Neural cell (in vitro differentiated cells): ENCODE measurements around the gene IFT74. TPM values are rescaled to one million over a fixed set of nuclear protein-coding genes. Genes with fewer than 3 reads are reported as not detected.

Experiments used
- H2AFZ ChIP-seq: fragments of 200-600, 300-800 bp; sonication (generic), shearing (Covaris generic); 2 replicates; pipeline ENCODE4 v1.6.0; 2014; ENCODE audit warnings: low read depth, mild to moderate bottlenecking, antibody characterized with exemption, low read length, moderate library complexity
- H3F3A ChIP-seq: fragments of 200-600 bp; shearing (Covaris generic); 2 replicates; pipeline ENCODE4 v1.6.1; 2016; ENCODE audit warnings: mild to moderate bottlenecking, moderate library complexity, mixed read lengths, antibody characterized with exemption, low read length; ENCODE audit not compliant: insufficient read depth, poor library complexity, severe bottlenecking
- H3K27ac ChIP-seq: fragments of 200-600, 300-800 bp; sonication (generic), shearing (Covaris generic); 2 replicates; pipeline ENCODE4 v1.5.1; 2014; ENCODE audit warnings: mild to moderate bottlenecking, low read length, moderate library complexity
- H3K27me3 ChIP-seq: fragments of 300-800, 200-600 bp; sonication (generic), shearing (Covaris generic); 2 replicates; pipeline ENCODE4 v1.6.0; 2014; ENCODE audit warnings: mild to moderate bottlenecking, low read depth, low read length, moderate library complexity; ENCODE audit not compliant: insufficient read depth
- H3K36me3 ChIP-seq: fragments of 300-800, 200-600 bp; sonication (generic), shearing (Covaris generic); 2 replicates; pipeline ENCODE4 v1.5.1; 2014; ENCODE audit warnings: mild to moderate bottlenecking, antibody characterized with exemption, low read length, moderate library complexity; ENCODE audit not compliant: insufficient read depth
- H3K4me2 ChIP-seq: fragments of 300-800, 200-600 bp; sonication (generic), shearing (Covaris generic); 2 replicates; pipeline ENCODE4 v1.6.0; 2014; ENCODE audit warnings: mild to moderate bottlenecking, low read length
- H3K4me3 ChIP-seq: fragments of 300-800, 200-600 bp; sonication (generic), shearing (Covaris generic); 2 replicates; pipeline ENCODE4 v1.5.1; 2014; ENCODE audit warnings: mild to moderate bottlenecking, low read length, moderate library complexity
- H3K79me2 ChIP-seq: fragments of 200-600 bp; shearing (Covaris generic); replicated peaks from 2 replicates; pipeline ENCODE4 v1.6.0; 2014; ENCODE audit warnings: mild to moderate bottlenecking, low read length, moderate library complexity; ENCODE audit not compliant: insufficient read depth
- H3K9ac ChIP-seq: fragments of 300-800, 200-600 bp; sonication (generic), shearing (Covaris generic); 2 replicates; pipeline ENCODE4 v1.6.1; 2016; ENCODE audit warnings: mild to moderate bottlenecking, low read length, mixed read lengths
- H3K9me2 ChIP-seq: fragments of 200-600 bp; shearing (Covaris generic); 2 replicates; pipeline ENCODE4 v1.6.1; 2016; ENCODE audit warnings: mild to moderate bottlenecking, low read length, mixed read lengths; ENCODE audit not compliant: insufficient read depth
- H3K9me3 ChIP-seq: fragments of 200-600, 300-800 bp; sonication (generic), shearing (Covaris generic); 2 replicates; pipeline ENCODE4 v1.6.1; 2016; ENCODE audit warnings: mild to moderate bottlenecking, mixed run types, low read length, moderate library complexity, mixed read lengths
- H4K20me1 ChIP-seq: fragments of 200-600 bp; shearing (Covaris generic); 2 replicates; pipeline ENCODE4 v1.6.1; 2016; ENCODE audit warnings: mild to moderate bottlenecking, mixed run types; ENCODE audit not compliant: insufficient read depth
- CTCF ChIP-seq: fragments of 450-650 bp; IDR thresholded peaks from 2 replicates; pipeline ENCODE4 v1.5.1; 2014; ENCODE audit warnings: antibody characterized with exemption, mild to moderate bottlenecking, moderate library complexity; ENCODE audit not compliant: poor library complexity, severe bottlenecking
- EP300 ChIP-seq: fragments of 450-650 bp; conservative IDR thresholded peaks from 2 replicates; pipeline ENCODE4 v1.6.1; 2014; ENCODE audit warnings: antibody characterized with exemption, mild to moderate bottlenecking, moderate library complexity; ENCODE audit not compliant: poor library complexity, severe bottlenecking
- EZH2 ChIP-seq: fragments of 200-600, 300-800 bp; shearing (Covaris generic), sonication (generic); IDR thresholded peaks from 2 replicates; pipeline ENCODE4 v1.6.1; 2014; ENCODE audit warnings: antibody characterized with exemption, low read length, borderline replicate concordance, mild to moderate bottlenecking; ENCODE audit not compliant: insufficient read depth, poor library complexity, severe bottlenecking
- MXI1 ChIP-seq: fragments of 450-650 bp; conservative IDR thresholded peaks from 2 replicates; pipeline ENCODE4 v1.6.1; 2014; ENCODE audit warnings: antibody characterized with exemption, mild to moderate bottlenecking; ENCODE audit not compliant: poor library complexity, severe bottlenecking
- POLR2AphosphoS5 ChIP-seq: IDR thresholded peaks from 2 replicates; pipeline ENCODE4 v1.6.1; 2012
- RAD21 ChIP-seq: fragments of 450-650 bp; conservative IDR thresholded peaks from 2 replicates; pipeline ENCODE4 v1.6.1; 2014; ENCODE audit warnings: antibody characterized with exemption, mild to moderate bottlenecking, moderate library complexity
- SMC3 ChIP-seq: fragments of 450-650 bp; conservative IDR thresholded peaks from 2 replicates; pipeline ENCODE4 v1.6.1; 2014; ENCODE audit warnings: antibody characterized with exemption, mild to moderate bottlenecking, moderate library complexity; ENCODE audit not compliant: poor library complexity
- TAF1 ChIP-seq: IDR thresholded peaks from 2 replicates; pipeline ENCODE4 v1.6.1; 2012; ENCODE audit warnings: low read depth
- polyA plus RNA-seq: library from polyadenylated mRNA; depleted of rRNA; stranded (reverse); fragments of >200 nt; gene quantifications from 2 replicates; pipeline ENCODE4 v1.2.3, GENCODE V29; 2014
- TF ChIP-seq, protein P1 (sequence below): IDR thresholded peaks from 2 replicates; pipeline ENCODE4 v1.6.1; 2012; ENCODE audit warnings: borderline replicate concordance

Gene IFT74
- polyA plus RNA-seq, 1 donor from 2014 or later = 10.9 TPM

- no peak overlapping the region for H3K4me2 ChIP-seq
- H3K4me3 ChIP-seq = no peak overlapping the region
- H3K79me2 ChIP-seq = no peaks in the 10 kb centered on the region
- no peaks in the 10 kb centered on the region for H4K20me1 ChIP-seq
- H3K9ac ChIP-seq = no peak overlapping the region
- no peak overlapping the region for H2AFZ ChIP-seq
- no peaks in the 10 kb centered on the region for H3F3A ChIP-seq
- TF ChIP-seq CTCF = no peak
- no peak for TF ChIP-seq TAF1
- no peak for TF ChIP-seq MXI1
- TF ChIP-seq EZH2 = no peak
- no peaks in the 10 kb centered on the region for H3K9me2 ChIP-seq
- H3K27ac ChIP-seq = no peak overlapping the region
- H3K27me3 ChIP-seq = no peaks in the 10 kb centered on the region
- no peaks in the 10 kb centered on the region for H3K36me3 ChIP-seq
- H3K9me3 ChIP-seq = no peaks in the 10 kb centered on the region
These were observed 87.0 kb downstream of the IFT74 start for GRCh38 chr9:27043176-27043575.

GRCh38 chr9:27047136-27047535, 90.9 kb downstream of the IFT74 start:
- no peaks in the 10 kb centered on the region for H3F3A ChIP-seq
- no peak overlapping the region for H3K9ac ChIP-seq
- H3K4me2 ChIP-seq = no peak overlapping the region
- TF ChIP-seq EZH2 (no peak), MXI1 (no peak), CTCF (no peak), SMC3 (no peak), RAD21 (no peak), EP300 (no peak), POLR2AphosphoS5 (no peak), TAF1 (no peak)
- TF ChIP-seq, protein P1, sequence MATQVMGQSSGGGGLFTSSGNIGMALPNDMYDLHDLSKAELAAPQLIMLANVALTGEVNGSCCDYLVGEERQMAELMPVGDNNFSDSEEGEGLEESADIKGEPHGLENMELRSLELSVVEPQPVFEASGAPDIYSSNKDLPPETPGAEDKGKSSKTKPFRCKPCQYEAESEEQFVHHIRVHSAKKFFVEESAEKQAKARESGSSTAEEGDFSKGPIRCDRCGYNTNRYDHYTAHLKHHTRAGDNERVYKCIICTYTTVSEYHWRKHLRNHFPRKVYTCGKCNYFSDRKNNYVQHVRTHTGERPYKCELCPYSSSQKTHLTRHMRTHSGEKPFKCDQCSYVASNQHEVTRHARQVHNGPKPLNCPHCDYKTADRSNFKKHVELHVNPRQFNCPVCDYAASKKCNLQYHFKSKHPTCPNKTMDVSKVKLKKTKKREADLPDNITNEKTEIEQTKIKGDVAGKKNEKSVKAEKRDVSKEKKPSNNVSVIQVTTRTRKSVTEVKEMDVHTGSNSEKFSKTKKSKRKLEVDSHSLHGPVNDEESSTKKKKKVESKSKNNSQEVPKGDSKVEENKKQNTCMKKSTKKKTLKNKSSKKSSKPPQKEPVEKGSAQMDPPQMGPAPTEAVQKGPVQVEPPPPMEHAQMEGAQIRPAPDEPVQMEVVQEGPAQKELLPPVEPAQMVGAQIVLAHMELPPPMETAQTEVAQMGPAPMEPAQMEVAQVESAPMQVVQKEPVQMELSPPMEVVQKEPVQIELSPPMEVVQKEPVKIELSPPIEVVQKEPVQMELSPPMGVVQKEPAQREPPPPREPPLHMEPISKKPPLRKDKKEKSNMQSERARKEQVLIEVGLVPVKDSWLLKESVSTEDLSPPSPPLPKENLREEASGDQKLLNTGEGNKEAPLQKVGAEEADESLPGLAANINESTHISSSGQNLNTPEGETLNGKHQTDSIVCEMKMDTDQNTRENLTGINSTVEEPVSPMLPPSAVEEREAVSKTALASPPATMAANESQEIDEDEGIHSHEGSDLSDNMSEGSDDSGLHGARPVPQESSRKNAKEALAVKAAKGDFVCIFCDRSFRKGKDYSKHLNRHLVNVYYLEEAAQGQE = no peak
- no peaks in the 10 kb centered on the region for H3K36me3 ChIP-seq
- H3K27me3 ChIP-seq = no peaks in the 10 kb centered on the region
- no peaks in the 10 kb centered on the region for H3K9me2 ChIP-seq
- H2AFZ ChIP-seq = no peak overlapping the region
- H4K20me1 ChIP-seq = no peaks in the 10 kb centered on the region
- no peak overlapping the region for H3K27ac ChIP-seq
- no peak overlapping the region for H3K4me3 ChIP-seq
- H3K79me2 ChIP-seq = no peaks in the 10 kb centered on the region
- no peaks in the 10 kb centered on the region for H3K9me3 ChIP-seq
